Measurements from ENCODE around the gene RFTN1.

RFTN1 gene

GRCh38 chr3:16427103-16427965, 86.2 kb downstream of the RFTN1 start:
- POLR2A ChIA-PET, result interaction anchor here (0.5 kb wide), 1 partner anchor 47 kb away, joined by 3 read pairs; no protein-coding TSS in a partner anchor
- peak; percentile 86 for DNase-seq (ENCODE audit: low read depth, low spot score)

GRCh38 chr3:16426665-16427064, 86.8 kb downstream of the RFTN1 start:
- no peak for DNase-seq (ENCODE audit: low read depth, low spot score)
- ChIA-PET POLR2A (no interaction called here), CTCF (interaction anchor here (0.8 to 1.2 kb wide), 3 partner anchors 12 to 124 kb away, joined by 3 read pairs; no protein-coding TSS in a partner anchor)
- TF ChIP-seq CTCF (IDR thresholded peaks at IDR 0.05; ENCODE audit: insufficient read depth, low read length, missing control alignments), result no peak
- H3K4me3 ChIP-seq (ENCODE audit: low read depth, low read length), result no peak overlapping the region

More at GRCh38 chr3:16427103-16427965, 86.2 kb downstream of the RFTN1 start:
- no peak for TF ChIP-seq CTCF (IDR thresholded peaks at IDR 0.05; ENCODE audit: insufficient read depth, low read length, missing control alignments)
- CTCF ChIA-PET, result interaction anchor here (0.8 to 1.2 kb wide), 3 partner anchors 13 to 123 kb away, joined by 3 read pairs; no protein-coding TSS in a partner anchor
- H3K4me3 ChIP-seq (ENCODE audit: low read depth, low read length), result no peak overlapping the region

GRCh38 chr3:16426029-16426400, 87.5 kb downstream of the RFTN1 start:
- POLR2A ChIA-PET, result no interaction called here
- CTCF ChIA-PET, result interaction anchor here (1.1 kb wide), 1 partner anchor 14 kb away, joined by 3 read pairs; no protein-coding TSS in a partner anchor
- TF ChIP-seq CTCF (IDR thresholded peaks at IDR 0.05; ENCODE audit: insufficient read depth, low read length, missing control alignments), result no peak
- DNase-seq (ENCODE audit: low read depth, low spot score), result no peak
- H3K4me3 ChIP-seq (ENCODE audit: low read depth, low read length), result no peak overlapping the region

GRCh38 chr3:16425398-16426028, 88.0 kb downstream of the RFTN1 start:
- no peak overlapping the region for H3K4me3 ChIP-seq (ENCODE audit: low read depth, low read length)
- TF ChIP-seq CTCF (IDR thresholded peaks at IDR 0.05; ENCODE audit: insufficient read depth, low read length, missing control alignments), result no peak
- ChIA-PET POLR2A (no interaction called here), CTCF (interaction anchor here (1.1 kb wide), 1 partner anchor 13 kb away, joined by 3 read pairs; no protein-coding TSS in a partner anchor)
- DNase-seq (ENCODE audit: low read depth, low spot score), result no peak

- no peak for TF ChIP-seq CTCF (IDR thresholded peaks at IDR 0.05; ENCODE audit: insufficient read depth, low read length, missing control alignments)
- POLR2A ChIA-PET, result no interaction called here
- no peak for DNase-seq (ENCODE audit: low read depth, low spot score)
- CTCF ChIA-PET, result no interaction called here
- H3K4me3 ChIP-seq (ENCODE audit: low read depth, low read length), result no peak overlapping the region
Measured at GRCh38 chr3:16423947-16424673, 89.4 kb downstream of the RFTN1 start.

Measured in AG04449 (cell line).